Measurements from ENCODE around the gene TMEM26.
A peak's percentile ranks its signal among the peaks of the same experiment; 100 is the strongest.
"Not testable (repeated sequence)": the region's sequence is repeated elsewhere in the genome, so short reads cannot be mapped to it uniquely, and the experiment has no call there.

The TMEM26 gene

DNA sequence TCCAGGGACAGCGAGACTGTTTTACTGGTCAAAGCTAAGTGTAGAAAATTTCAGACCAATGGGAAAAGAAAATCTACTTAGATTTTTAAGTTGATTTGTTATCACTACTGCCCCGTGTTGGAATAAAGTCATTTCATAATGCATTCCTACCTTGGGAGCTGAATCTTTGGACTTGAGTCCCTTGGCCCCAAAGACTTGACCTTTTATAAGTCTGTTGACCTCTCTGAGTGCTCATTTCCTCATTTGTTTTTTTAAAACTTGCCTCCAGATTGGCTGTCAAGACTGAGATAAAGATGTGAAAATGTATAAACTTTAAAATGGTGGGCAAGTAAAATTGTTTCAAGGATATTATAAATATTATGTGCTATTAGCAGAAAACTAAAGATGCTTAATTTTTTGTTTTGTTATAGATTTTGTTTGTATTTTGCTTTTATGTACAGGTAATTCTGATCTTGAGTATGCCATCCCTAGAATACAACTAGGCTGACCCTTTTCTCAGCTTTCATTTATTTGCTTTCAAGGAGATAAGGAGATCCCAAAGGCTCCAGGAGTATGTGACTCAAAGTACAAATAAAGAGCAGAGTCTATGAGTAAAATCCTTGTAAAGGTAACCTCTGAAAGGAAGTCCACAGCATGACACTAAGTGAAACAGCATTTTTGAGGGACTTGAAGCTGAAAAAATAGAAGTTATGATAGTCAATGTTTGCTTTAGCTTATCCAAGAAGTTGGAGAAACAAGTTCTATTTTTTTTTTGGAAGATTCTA, 54.6 kb downstream of the TMEM26 start:
- no peak for DNase-seq (ENCODE audit: low spot score)

- peak; percentile 53 for DNase-seq (ENCODE audit: low spot score)
Observed at GRCh38 chr10:61397175-61397986, 55.8 kb downstream of the TMEM26 start.

DNA sequence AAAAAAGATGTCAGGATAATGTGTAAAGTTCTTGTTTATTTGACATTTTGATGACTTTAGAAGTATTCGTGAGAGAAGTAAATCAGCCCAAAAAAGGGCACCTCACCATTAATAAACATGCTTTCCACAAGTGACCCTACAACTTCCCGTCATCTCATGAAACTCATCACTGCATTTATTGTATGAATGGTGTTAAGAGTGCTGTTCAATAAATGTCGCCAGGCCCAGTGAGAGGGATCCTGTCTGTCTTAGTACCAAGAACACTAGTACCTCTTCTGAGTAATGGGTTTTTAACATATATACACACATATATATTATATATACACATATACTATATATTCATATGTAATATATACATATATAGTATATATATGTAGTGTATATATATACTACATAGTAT, 61.9 kb downstream of the TMEM26 start:
- DNase-seq (ENCODE audit: low spot score), result no peak

DNA sequence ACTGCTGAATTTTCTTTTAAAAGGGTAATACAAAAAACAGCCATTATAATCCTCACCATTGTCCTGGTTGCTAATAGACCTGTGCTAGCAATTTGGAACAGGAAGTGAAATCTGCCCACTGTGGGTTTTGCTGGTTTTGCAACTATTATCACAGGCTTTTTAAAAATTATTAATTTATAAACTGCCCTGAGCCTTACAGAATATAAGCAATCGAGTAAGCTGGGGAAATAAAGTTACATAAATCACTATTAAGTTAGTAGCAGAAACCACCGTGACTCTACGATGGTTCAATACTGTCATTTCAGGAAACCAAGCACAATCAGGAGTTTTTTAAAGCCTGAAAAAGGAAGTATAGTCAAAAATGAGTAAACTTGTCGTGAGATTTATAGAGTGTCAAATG, 62.3 kb downstream of the TMEM26 start:
- peak; percentile 10 for DNase-seq (ENCODE audit: low spot score)

DNA sequence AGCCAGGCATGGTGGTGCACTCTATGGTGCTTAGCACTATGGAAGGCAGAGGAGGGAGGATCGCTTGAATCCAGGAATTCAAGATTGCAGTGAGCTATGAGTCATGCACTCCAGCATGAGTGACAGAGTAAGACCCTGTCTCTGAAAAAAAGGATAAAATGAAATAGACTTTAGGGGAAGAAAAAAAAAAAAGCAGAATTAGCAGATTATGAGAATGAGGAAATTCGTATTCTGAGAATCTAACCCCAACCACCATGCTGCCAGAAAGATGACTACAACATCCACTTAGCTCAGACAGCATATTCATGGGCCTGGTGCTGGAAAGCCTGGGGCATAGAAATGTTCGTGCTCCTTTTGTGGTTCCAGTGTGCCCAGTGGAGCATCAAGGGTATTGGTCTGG, 63.3 kb downstream of the TMEM26 start:
- DNase-seq (ENCODE audit: low spot score), result no peak

GRCh38 chr10:61388986-61389385, 64.2 kb downstream of the TMEM26 start:
- DNase-seq (ENCODE audit: low spot score), result not testable (repeated sequence)

- DNase-seq (ENCODE audit: low spot score), result no peak
Observed at GRCh38 chr10:61385231-61386001, 67.8 kb downstream of the TMEM26 start.

- not testable (repeated sequence) for DNase-seq (ENCODE audit: low spot score)
Observed at GRCh38 chr10:61381153-61381552, 72.0 kb downstream of the TMEM26 start.

GRCh38 chr10:61378865-61379264, 74.3 kb downstream of the TMEM26 start:
- DNase-seq (ENCODE audit: low spot score), result no peak

DNA sequence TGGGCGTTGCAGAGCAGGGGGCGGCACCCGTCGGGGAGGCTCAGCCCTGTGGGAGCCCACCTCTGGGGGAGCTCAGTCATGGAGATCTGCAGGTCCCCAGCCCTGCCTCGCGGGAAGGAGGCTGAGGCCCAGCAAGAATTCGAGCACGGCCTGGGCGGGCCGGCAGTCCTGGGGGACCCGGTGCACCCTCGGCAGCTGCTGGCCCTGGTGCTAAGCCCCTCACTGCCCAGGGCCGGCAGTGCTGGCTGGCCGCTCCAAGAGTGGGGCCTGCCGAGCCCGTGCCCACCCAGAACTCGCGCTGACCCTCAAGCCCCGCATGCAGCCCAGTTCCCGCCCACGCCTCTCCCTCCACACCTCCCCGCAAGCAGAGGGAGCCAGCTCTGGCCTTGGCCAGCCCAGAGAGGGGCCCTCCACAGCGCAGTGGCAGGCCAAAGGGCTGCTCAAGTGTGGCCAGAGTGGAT, 76.2 kb downstream of the TMEM26 start:
- DNase-seq (ENCODE audit: low spot score), result no peak

DNA sequence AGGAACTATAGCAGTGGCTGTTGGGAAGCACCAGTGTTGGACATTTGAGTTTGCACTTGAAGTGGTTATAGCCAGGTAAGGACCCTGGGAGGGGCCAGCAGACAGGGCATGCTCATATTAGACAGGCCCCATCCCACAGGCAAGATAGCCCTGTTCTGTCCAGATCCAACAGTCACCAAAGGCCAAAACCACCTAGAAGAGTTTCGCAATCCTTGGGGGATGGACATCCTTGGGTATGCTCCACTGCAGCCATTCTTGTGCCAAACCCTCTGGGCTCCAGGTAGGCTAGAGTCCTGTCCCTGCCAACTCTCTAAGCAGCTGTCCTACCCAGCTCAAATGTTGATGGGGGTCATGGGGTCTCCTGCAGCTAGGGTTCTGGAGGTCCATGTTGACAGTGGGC, 76.8 kb downstream of the TMEM26 start:
- no peak for DNase-seq (ENCODE audit: low spot score)

DNA sequence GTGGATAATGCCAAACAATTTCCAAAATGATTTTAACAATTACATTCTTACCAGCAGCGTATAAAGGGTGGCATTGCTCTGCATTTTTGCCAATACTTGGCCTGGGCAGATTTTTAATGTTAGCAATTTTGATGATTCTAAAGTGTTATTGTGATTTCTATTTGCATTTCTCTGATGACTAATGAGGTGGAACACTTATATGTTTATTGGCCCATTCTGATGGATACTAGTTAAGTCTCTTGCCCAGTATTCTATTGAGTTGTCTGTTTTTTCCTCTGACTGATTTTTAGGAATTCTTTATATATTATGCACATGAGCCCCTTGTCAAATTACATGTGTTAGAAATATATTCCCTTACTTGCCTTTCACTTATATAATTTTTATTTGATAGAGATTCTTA, 86.8 kb downstream of the TMEM26 start:
- no peak for DNase-seq (ENCODE audit: low spot score)

- no peak for DNase-seq (ENCODE audit: low spot score)
Observed at GRCh38 chr10:61364619-61365018, 88.6 kb downstream of the TMEM26 start.

DNA sequence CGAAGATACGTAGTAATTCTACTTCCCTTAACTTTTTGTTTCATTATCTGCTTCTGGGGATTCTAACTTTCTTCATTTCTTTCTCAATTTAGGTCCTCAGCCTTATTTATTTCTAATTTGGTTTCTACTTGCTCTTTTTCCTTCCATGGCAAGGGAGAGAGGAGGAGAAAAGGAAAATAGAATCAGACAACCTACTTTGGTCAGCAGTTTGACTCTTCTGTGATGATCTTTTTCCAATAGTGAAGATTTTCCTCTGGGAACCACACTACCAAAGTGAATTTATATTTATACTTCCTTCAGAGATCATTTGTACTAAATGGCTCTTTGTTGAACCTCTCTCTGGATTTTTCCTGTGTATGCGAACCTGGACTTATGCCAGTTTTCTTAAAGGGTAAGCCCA, 90.2 kb downstream of the TMEM26 start:
- DNase-seq (ENCODE audit: low spot score), result no peak

DNA sequence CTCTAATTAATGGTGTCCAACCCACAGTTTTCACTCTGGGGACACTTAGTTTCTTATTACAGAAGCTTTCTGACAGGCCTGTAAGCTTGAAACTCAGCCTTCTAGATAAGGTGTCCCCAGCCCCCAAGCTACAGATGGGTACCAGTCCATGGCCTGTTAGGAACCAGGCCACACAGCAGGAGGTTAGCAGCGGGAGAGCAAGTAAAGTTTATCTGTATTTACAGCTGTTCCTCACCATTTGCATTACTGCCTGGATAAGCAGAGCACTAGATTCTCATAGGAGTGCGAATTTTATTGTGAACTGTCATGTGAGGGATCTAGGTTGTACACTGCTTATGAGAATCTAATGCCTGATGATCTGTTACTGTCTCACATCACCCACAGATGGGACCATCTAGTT, 93.7 kb downstream of the TMEM26 start:
- no peak for DNase-seq (ENCODE audit: low spot score)

DNA sequence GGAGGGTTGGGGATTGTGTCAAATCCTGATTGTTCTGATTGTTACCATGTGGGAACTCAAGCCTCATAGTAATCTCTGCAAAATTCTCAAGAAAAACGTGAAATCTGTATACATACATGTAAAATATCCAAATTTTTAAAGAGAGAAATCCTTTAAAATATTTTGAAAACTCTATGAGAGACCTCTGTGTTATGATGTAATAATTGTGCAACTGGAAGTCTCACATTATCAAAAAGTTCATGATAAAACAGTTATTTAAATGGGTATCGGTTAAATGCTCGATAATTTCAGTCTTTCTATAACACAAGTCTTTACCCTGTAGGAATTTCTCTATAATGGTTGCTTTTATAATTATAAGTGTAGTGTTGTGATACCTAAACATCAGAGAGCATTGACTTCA, 95.5 kb downstream of the TMEM26 start:
- DNase-seq (ENCODE audit: low spot score), result no peak
